ENCODE data around the gene PTBP3. TPM values are rescaled to one million over a fixed set of nuclear protein-coding genes. Genes with fewer than 3 reads are reported as not detected.

Gene PTBP3
- total RNA-seq, 1 donor: 57.0 TPM

DNA sequence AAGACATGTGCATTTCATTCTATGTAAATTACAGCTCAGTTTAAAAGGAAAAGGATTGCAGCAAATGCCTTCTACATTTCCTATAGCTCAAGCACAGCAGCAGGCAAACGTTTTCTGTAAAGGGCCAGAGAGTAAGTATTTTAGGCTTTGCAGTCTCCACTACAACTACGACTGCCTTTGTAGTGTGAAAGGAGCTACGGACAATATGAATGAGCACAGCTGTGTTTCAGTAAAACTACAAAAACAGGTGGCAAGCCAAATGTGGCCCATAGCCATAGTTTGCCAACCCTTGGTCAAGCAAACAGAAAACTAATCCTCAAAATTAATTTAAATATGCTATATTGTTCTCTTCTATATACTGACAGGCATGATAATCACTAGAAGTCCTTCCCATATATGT, 7.2 kb downstream of the PTBP3 start:
- H3K4me3 ChIP-seq (ENCODE audit: low read depth, low read length): no peak overlapping the region
- DNase-seq (ENCODE audit: low read depth): no peak
- TF ChIP-seq, protein P1, sequence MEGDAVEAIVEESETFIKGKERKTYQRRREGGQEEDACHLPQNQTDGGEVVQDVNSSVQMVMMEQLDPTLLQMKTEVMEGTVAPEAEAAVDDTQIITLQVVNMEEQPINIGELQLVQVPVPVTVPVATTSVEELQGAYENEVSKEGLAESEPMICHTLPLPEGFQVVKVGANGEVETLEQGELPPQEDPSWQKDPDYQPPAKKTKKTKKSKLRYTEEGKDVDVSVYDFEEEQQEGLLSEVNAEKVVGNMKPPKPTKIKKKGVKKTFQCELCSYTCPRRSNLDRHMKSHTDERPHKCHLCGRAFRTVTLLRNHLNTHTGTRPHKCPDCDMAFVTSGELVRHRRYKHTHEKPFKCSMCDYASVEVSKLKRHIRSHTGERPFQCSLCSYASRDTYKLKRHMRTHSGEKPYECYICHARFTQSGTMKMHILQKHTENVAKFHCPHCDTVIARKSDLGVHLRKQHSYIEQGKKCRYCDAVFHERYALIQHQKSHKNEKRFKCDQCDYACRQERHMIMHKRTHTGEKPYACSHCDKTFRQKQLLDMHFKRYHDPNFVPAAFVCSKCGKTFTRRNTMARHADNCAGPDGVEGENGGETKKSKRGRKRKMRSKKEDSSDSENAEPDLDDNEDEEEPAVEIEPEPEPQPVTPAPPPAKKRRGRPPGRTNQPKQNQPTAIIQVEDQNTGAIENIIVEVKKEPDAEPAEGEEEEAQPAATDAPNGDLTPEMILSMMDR (IDR thresholded peaks at IDR 0.05; ENCODE audit: insufficient read depth, low read depth, low read length): no peak

DNA sequence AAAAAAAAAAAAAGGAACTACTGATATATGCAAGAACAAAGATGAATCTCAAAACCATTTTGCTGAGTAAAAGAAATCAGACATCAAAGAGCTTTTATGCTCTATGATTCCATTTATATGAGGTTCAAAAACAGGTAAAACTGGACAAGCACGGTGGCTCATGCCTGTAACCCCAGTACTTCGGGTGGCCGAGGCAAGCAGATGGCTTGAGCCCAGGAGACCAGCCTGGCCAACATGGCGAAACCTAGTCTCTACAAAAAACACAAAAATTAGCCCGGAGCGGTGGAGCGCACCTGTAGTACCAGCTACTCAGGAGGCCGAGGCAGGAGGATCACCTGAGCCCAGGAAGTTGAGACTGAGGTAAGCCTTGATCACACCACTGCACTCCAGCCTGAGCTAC, 7.8 kb downstream of the PTBP3 start:
- no peak for DNase-seq (ENCODE audit: low read depth)
- TF ChIP-seq, protein P1 (IDR thresholded peaks at IDR 0.05; ENCODE audit: insufficient read depth, low read depth, low read length): no peak
- H3K4me3 ChIP-seq (ENCODE audit: low read depth, low read length): no peak overlapping the region

DNA sequence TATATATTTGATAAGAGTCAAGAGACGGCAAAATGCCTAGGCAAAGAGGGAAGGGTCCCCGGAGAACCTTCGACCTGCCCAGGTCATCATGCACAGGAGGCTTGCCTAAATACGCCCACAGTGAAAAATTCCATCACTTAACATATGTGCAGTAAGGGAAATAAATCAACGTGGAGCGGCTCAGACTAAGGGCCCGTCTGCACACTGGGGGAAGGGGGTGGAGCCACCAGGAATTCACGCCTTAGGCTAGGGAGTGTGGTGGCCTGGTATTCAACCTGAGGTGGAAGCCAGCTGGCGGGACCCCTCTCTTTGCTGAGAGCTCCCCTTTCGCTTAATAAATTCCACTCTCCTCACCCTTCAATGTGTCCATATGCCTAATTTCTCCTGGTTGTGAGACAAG, 8.3 kb downstream of the PTBP3 start:
- TF ChIP-seq, protein P1 (IDR thresholded peaks at IDR 0.05; ENCODE audit: insufficient read depth, low read depth, low read length): no peak
- H3K4me3 ChIP-seq (ENCODE audit: low read depth, low read length): no peak overlapping the region
- no peak for DNase-seq (ENCODE audit: low read depth)

DNA sequence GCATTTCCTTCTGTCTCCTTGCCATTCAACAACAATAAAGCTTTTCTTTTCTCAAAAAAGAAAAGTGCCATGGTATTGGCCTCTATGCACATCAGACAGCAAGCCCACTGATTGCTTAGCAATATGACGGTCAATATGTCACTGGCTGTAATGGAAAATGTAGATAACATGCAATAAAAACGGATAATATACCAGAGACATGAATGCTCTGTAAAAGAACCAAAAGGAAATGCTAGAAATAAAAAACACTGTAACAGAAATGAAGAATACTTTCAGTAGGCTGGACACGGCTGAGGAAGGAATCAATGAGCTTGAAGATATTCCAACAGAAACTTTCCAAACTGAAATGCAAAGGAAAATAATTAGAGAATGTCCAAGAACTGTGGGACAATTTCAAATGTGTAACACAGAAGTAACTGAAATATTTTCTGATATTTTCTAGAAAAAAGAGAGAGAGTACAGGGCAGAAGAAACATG, 10.0 kb downstream of the PTBP3 start:
- H3K4me3 ChIP-seq (ENCODE audit: low read depth, low read length): no peak overlapping the region
- no peak for DNase-seq (ENCODE audit: low read depth)
- TF ChIP-seq, protein P1 (IDR thresholded peaks at IDR 0.05; ENCODE audit: insufficient read depth, low read depth, low read length): no peak

DNA sequence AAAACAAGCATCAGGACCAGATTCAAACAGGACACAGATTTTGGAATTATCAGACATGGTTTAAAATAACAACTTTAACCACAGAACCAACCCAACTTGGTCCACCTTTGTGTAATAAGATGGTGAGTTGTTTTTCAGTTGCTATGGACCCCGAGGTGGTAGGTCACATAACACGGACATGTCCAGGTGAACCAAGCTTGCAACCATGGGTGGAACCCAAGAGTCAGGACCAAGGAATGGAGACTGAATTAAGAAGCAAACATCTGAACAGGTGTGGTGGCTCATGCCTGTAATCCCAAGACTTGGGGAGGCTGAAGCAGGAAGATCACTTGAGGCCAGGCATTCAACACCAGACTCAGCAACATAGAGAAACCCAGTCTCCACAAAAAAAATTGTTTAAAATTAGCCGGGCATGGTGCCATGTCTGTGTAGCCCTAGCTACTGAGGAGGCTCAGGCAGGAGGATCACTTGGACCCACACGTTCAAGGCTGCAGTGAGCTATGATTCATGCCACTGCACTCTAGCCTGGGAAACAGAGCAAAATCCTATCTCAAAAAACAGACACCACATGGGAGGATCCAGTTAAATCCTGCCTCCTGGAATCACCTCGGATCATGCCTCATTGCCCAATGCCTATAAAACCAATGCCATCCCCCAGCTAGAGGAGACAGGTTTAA, 10.6 kb downstream of the PTBP3 start:
- TF ChIP-seq, protein P1 (IDR thresholded peaks at IDR 0.05; ENCODE audit: insufficient read depth, low read depth, low read length): no peak
- no peak for DNase-seq (ENCODE audit: low read depth)
- no peak overlapping the region for H3K4me3 ChIP-seq (ENCODE audit: low read depth, low read length)

DNA sequence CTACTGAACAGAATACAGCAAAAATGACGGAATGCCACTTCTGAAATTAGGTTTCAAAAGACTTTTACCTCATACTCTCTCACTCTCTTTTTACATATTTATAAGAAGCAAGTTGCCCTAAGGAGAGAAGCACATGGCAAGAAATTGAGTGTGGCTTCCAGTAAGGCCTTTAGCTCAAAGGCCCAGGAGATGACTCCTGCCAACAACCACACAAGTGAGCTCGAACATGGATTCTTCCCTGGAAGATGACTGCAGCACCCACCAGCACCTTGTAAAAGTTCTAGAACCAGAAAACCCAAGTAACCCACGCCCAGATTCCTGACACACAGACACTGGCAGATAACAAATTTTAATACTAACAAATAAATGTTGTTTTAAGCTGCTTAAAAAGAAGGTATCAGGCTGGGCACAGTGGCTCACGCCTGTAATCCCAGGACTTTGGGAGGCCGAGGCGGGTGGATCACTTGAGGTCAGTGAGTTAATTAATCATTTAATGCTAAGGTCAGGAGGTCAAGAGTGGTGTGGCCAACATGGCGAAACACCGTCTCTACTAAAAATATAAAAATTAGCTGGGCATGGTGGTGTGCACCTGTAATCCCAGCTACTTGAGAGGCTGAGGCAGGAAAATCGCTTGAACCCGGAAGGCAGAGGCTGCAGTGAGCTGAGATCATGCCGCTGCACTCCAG, 17.0 kb downstream of the PTBP3 start:
- TF ChIP-seq, protein P1 (IDR thresholded peaks at IDR 0.05; ENCODE audit: insufficient read depth, low read depth, low read length): no peak
- no peak for DNase-seq (ENCODE audit: low read depth)
- H3K4me3 ChIP-seq (ENCODE audit: low read depth, low read length): no peak overlapping the region

Measured in fibroblast of villous mesenchyme (primary cell).